Liver (tissue), 3 donors: ENCODE data around the gene ANTXR2.

Source experiments
- EGR1 ChIP-seq, 2 donors: IDR thresholded peaks; 2 replicates each; pipeline ENCODE4 v1.6.1; 2016 to 2018; ENCODE audit warnings: antibody characterized with exemption in 2 of 2, low read depth in 2 of 2
- GABPA ChIP-seq, 2 donors: IDR thresholded peaks in 1 of 2; conservative IDR thresholded peaks in 1 of 2; 2 replicates each; pipeline ENCODE4 v1.6.1; 2016; ENCODE audit warnings: antibody characterized with exemption in 2 of 2, mild to moderate bottlenecking in 1 of 2, moderate library complexity in 1 of 2
- YY1 ChIP-seq: IDR thresholded peaks from 2 replicates; pipeline ENCODE4 v1.6.1; 2016; ENCODE audit warnings: antibody characterized with exemption, mild to moderate bottlenecking
- TF ChIP-seq, protein P1 (sequence below): IDR thresholded peaks from 2 replicates; pipeline ENCODE4 v1.6.1; 2016; ENCODE audit warnings: antibody characterized with exemption
- TF ChIP-seq, protein P2 (sequence below): fragments of 150-350 bp; IDR thresholded peaks from 2 replicates; pipeline ENCODE4 v1.5.1; 2017; ENCODE audit warnings: improper control_type of control experiment, low read depth, low read length; ENCODE audit not compliant: missing input control
- donor health status: healthy.
- donor health status: healthy.

DNA sequence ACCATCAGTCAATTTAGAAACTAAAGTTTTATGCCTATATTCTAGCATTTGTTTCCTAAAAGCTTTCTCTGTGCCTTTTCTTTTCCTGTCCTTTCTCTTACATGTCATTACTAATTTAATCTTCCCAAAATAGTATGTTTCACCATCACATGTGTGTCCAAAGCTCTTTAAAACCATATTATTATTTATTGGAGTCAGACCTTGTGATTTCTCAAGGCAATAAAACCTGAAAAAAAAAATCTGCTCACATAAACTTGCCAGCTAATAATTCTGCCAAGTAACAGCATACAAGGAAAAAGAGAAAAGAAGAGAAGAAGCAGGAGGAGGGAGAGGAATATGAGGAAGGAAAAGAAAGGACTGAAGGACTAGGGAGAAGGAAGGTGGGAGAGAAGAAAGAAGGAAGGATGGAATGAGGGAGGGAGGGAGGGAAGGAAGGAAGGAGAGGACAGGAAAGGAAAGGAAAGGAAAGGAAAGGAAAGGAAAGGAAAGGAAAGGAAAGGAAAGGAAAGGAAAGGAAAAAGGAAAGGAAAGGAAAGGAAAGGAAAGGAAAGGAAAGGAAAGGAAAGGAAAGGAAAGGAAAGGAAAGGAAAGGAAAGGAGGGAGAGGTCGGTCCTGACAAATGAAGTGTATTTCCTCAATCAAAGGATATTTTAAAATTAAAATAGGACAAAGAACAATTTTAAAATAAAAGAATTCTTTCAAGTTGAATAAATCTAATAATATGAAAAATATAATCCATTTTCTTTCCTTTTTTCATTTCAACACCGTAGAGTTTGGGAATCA lies 57.4 kb downstream of the ANTXR2 start:
- TF ChIP-seq, protein P1, sequence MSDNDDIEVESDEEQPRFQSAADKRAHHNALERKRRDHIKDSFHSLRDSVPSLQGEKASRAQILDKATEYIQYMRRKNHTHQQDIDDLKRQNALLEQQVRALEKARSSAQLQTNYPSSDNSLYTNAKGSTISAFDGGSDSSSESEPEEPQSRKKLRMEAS, result no peak
- TF ChIP-seq, protein P2, sequence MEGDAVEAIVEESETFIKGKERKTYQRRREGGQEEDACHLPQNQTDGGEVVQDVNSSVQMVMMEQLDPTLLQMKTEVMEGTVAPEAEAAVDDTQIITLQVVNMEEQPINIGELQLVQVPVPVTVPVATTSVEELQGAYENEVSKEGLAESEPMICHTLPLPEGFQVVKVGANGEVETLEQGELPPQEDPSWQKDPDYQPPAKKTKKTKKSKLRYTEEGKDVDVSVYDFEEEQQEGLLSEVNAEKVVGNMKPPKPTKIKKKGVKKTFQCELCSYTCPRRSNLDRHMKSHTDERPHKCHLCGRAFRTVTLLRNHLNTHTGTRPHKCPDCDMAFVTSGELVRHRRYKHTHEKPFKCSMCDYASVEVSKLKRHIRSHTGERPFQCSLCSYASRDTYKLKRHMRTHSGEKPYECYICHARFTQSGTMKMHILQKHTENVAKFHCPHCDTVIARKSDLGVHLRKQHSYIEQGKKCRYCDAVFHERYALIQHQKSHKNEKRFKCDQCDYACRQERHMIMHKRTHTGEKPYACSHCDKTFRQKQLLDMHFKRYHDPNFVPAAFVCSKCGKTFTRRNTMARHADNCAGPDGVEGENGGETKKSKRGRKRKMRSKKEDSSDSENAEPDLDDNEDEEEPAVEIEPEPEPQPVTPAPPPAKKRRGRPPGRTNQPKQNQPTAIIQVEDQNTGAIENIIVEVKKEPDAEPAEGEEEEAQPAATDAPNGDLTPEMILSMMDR, result no peak
- no peak for TF ChIP-seq YY1
- TF ChIP-seq GABPA (IDR thresholded peaks at IDR 0.05 in 1 of 2, conservative IDR thresholded peaks at IDR 0.05 in 1 of 2), result no peak
- TF ChIP-seq EGR1 (IDR thresholded peaks at IDR 0.05; ENCODE audit: low read depth in 2 of 2), result no peak
